Left cardiac atrium (tissue), 4 donors: ENCODE data around the gene DNAJC17. TPM values are rescaled to one million over a fixed set of nuclear protein-coding genes. Genes with fewer than 3 reads are reported as not detected.

Source experiments
- ATAC-seq, 2 donors: fragments of 200-7000 bp; cut with Tn5 transposase; one replicate each; pipeline ENCODE4 v1.9.1; 2020; ENCODE audit warnings: mild to moderate bottlenecking in 2 of 2, moderate library complexity in 2 of 2
- DNase-seq: peaks from one replicate; pipeline ENCODE4 v3.0.0-alpha.2; 2020
- intact Hi-C, 2 donors: fragments of 100-400 bp; cut with DNase I; formaldehyde crosslinking; loops; one replicate each; pipeline versions ENCODE4 v1.14.1 to v1.15.1; 2022 to 2023
- total RNA-seq, 2 donors: library from RNA; stranded (reverse); fragmentation: NEBNext Ultra II Directional; extraction: Animal tissue kit (Norgen Biotek cat#: 25700); gene quantifications; one replicate each; pipeline ENCODE4 v1.2.1, GENCODE V29; 2021
- donor health status: DM: no; HTN: yes; CAD: no.
- donor health status: DM: no; HTN: yes; CAD: no; lungs with severe emphysema.
- donor health status: DM: yes; HTN: yes; CAD: no.
- donor health status: Dilated cardiomyopathy.

Gene DNAJC17
- total RNA-seq, 2 donors from 2014 or later: 18.8 to 19.2 TPM

GRCh38 chr15:40832903-40833302, 25.6 kb upstream of the DNAJC17 start:
- no peak for ATAC-seq
- intact Hi-C loops: no loop called here

DNA sequence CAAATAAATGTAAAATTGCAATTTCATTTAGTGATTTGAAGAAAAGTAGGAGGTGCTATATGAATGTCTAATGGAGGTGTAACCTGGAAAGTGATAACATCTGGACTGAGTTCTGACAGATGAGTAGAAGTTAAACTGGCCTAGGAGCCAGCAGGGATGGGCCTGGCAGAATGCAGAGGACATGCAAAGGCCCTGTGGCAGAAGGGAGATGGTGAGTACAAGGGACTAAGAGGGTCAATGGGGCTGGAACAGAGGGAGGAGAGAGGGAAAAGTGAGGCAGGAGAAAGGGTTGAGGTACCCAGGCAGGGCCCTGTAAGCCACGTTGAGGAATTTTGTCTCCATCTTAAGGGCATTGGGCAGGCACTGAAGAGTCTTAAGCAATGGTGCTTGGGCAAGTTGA, 24.6 kb upstream of the DNAJC17 start:
- ATAC-seq (no peak), DNase-seq (no peak)
- intact Hi-C loops: no loop called here

More at GRCh38 chr15:40832903-40833302, 25.6 kb upstream of the DNAJC17 start:
- DNase-seq: no peak

- no peak for ATAC-seq
- intact Hi-C loops: no loop called here
- no peak for DNase-seq
Observed at GRCh38 chr15:40830884-40831283, 23.6 kb upstream of the DNAJC17 start.

DNA sequence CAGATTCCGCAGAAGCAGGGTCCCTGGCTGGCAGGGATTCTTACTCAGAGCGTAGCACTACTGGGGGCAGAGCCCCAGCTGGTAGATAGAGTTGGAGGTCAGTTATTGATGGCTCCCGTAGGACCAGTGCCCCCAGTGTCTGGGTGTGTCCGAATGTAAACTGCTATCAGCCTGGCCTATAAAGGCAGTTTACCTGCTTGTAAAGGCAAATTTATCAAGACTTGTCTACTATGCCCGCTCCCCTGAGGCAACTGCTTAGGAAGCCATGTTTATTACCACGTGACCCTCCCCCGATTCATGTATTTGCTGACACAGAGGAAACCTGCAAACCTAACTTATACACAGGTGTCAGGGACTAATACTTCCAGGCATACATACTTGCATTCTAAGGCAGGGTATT, 21.8 kb upstream of the DNAJC17 start:
- DNase-seq: no peak
- no peak for ATAC-seq
- intact Hi-C loops: no loop called here

DNA sequence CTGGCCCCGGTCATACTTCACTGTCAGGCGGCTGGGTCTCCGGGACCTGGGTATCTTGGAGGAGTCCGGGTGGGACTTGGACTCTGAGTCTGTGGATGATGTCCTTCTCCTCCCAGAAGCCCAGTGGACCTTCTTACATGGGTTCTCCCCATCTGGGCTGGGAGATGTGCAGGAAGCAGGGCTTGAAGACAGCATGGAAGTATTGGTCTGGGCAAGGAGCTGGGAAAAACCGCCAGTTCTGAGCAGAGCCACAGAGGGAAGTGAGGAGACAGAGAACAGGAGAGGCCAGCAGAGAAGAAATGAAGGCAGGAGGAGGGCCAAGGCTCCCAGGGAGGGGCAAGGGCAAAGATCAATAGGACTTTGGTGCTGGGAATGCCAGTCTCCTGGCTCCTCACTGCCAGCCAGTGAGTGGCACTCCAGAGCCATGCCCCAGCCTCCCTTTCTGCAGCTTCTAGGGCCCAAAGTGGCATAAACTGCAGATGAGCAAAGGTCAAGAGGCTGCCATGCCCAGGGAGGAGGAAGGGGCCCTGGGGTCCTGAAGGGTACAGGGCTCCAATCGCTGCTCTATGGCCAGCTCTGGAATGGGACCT, 21.3 kb upstream of the DNAJC17 start, which contains the start of gene PPP1R14D:
TSS of gene PPP1R14D (minus strand) at position 262 of the 590 bp plus-strand sequence. CDS start at position 195, 67 bp downstream.
- DNase-seq: no peak
- intact Hi-C loops: no loop called here
- ATAC-seq: no peak

GRCh38 chr15:40826423-40827075, 19.3 kb upstream of the DNAJC17 start:
- intact Hi-C loops: no loop called here
- DNase-seq (no peak), ATAC-seq (no peak)

DNA sequence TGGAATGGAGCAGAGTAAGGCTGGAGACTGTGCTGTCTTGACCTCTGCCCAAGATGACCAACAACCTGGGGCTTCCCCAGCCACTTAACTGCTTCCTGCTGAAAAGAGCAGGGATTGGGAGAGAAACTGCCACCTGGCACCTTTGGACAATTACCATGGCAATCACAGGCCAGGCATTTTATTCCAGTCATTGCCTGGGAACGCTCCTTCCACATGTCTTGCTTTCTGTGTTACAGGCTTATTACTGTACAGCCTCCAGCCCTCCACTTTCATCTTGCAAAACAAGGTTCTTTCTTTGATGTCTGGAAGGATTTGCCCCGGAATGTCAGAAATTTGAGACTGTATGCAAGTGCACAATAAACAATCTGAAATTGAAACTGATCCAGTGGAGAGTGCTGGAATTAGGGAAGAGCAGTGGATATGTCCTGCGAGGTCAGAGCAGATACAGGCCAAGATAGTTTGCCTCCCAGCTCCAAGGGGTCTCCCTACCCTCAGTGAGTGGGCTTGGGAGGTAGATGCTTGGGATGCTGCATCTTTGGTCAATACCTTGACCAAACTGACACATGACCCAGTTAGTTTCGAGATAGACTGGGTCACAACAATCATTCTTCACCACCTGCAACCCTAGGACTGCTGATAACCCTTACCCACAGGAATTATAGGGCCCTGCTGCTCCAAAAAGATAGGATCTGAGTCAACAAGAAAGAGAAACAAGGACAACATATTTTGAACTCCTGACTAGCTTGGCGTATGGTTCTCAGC, 18.6 kb upstream of the DNAJC17 start:
- no peak for ATAC-seq
- intact Hi-C loops: no loop called here
- DNase-seq: no peak

GRCh38 chr15:40823572-40824343, 16.5 kb upstream of the DNAJC17 start:
- intact Hi-C loops: no loop called here
- DNase-seq (no peak), ATAC-seq (no peak)

DNA sequence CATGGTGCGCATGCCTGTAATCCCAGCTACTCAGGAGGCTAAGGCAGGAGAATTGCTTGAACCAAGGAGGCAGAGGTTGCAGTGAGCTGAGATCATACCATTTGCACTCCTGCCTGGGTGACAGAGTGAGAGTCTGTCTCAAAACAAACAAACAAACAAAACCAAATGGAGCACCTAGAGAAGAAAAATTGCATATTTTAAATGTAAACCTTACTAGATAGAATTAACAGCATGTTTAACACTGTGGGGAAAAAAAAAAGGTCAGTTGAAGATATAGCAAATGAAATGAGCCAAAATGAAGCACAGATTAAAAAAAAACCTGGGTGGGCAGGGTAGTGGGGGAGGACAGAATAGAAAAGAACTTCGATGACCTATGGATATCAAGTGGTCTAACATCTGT, 13.9 kb upstream of the DNAJC17 start:
- no peak for ATAC-seq
- no peak for DNase-seq
- intact Hi-C loops: no loop called here

- intact Hi-C loops: no loop called here
- DNase-seq: no peak
- no peak for ATAC-seq
Observed at GRCh38 chr15:40819048-40819447, 11.8 kb upstream of the DNAJC17 start.

- DNase-seq (peak; percentile 58), ATAC-seq (peak; percentile 50 to 81)
- intact Hi-C loops: no loop called here
Observed at GRCh38 chr15:40815042-40815698, 7.9 kb upstream of the DNAJC17 start.

GRCh38 chr15:40812721-40813425, 5.6 kb upstream of the DNAJC17 start:
- ATAC-seq (no peak), DNase-seq (no peak)
- intact Hi-C loops: no loop called here

DNA sequence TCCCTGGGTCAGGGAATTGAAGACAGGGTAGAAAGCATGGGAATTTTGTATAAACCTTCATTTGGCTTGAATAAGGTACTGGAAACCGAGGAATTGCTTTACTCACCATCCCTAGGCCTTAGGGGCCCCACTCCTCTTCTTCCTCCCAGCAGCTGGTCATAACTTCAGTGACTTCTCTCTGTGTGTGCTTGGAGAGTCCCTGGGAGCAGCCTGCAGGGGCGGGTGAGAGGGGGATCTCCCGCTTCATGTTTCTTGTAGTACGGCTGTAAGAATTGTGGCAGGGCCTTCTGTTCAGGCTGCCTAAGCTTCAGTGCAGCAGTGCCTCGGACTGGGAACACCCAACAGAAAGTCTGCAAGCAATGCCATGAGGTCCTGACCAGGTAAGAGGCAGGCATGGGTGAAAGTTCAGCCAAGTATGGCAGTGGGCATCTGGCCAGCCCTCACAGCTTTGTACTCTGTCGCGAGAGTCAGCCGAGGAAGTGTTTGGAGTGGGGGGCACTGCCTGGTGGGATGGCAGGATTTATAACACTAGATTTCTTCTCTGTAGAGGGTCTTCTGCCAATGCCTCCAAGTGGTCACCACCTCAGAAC, 1.7 kb upstream of the DNAJC17 start:
- no peak for DNase-seq
- intact Hi-C loops: no loop called here

GRCh38 chr15:40807888-40808461, 702 bp upstream of the DNAJC17 start:
- ATAC-seq (no peak), DNase-seq (no peak)
- intact Hi-C loops: no loop called here

More for the DNA sequence above, 1.7 kb upstream of the DNAJC17 start:
- ATAC-seq: no peak

- ATAC-seq: no peak
- intact Hi-C loops: no loop called here
- DNase-seq: no peak
Observed at GRCh38 chr15:40806672-40807027, 623 bp downstream of the DNAJC17 start.

DNA sequence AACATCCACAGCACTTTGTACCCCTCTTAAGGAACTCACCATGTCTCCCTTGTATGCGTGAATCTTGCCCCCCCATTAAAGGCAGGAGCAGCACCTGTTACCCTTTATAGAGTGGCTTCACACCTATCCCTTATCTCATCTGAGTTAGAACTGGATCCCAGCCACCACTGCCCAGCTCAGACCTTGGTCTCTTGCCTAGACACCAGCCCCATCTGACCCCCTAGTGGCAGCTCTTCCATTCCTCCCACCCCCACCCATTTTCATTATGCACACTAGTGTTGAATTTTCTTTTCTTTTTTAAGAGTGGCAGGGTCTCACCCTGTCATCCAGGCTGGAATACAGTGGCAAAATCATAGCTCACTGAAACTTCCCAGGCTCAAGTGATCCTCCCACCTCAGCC, 3.6 kb downstream of the DNAJC17 start:
- DNase-seq: no peak
- intact Hi-C loops: no loop called here
- ATAC-seq: no peak

- intact Hi-C loops: no loop called here
- DNase-seq: no peak
- ATAC-seq: no peak
Observed at GRCh38 chr15:40803076-40803475, 4.2 kb downstream of the DNAJC17 start.

DNA sequence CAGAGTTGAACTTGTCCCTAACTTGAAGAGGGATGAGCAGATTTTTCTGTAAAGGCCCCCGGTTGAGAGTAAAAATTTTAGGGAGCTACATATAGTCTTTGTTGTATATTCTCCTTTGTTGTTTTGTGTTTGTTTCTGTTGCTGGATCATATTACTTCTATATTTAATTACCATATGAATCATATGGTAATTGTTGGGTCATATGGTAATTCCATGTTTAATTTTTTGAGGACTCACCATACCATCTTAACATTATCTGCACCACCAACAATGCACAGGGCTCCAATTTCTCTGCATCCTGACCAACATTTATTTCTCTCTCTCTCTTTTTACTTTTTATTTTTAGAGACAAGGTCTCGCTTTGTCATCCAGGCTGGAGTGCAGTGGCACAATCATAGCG, 7.8 kb downstream of the DNAJC17 start:
- intact Hi-C loops: no loop called here
- DNase-seq (no peak), ATAC-seq (no peak)
